Neural cell (in vitro differentiated cells): Measurements from ENCODE around the gene RPL27.

ENCODE experiments used
- TAF1 ChIP-seq: IDR thresholded peaks from 2 replicates; pipeline ENCODE4 v1.6.1; 2012; ENCODE audit warnings: low read depth
- TF ChIP-seq, protein P1 (sequence below): fragments of 450-650 bp; IDR thresholded peaks from 2 replicates; pipeline ENCODE4 v1.5.1; 2014; ENCODE audit warnings: antibody characterized with exemption, mild to moderate bottlenecking, moderate library complexity; ENCODE audit not compliant: poor library complexity, severe bottlenecking
- TF ChIP-seq, protein P2 (sequence below): IDR thresholded peaks from 2 replicates; pipeline ENCODE4 v1.6.1; 2012; ENCODE audit warnings: borderline replicate concordance

DNA sequence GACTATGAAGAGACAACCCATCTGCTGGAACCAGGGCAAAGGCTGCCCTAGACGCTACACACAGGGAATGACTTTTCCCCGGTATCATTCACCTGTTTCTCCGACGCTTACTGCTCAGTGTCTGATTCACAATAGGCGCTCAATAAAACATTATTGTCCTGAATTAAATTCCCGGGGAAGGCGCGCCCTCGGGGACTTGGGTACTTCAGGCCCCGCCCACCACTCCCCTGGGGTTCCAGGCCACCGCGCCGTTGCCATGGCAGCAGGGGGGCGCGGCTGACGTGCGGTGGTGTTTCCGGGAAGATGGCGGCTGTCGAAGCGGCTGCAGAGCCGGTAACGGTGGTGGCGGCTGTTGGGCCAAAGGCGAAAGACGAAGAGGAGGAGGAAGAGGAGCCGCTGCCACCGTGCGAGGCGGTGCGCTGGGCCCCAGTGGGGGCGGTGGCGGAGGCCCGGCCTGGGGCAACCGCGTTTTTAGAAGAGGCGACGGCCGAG is 17.9 kb upstream of the RPL27 start, which contains the start of gene RUNDC1:
- TF ChIP-seq, protein P1, sequence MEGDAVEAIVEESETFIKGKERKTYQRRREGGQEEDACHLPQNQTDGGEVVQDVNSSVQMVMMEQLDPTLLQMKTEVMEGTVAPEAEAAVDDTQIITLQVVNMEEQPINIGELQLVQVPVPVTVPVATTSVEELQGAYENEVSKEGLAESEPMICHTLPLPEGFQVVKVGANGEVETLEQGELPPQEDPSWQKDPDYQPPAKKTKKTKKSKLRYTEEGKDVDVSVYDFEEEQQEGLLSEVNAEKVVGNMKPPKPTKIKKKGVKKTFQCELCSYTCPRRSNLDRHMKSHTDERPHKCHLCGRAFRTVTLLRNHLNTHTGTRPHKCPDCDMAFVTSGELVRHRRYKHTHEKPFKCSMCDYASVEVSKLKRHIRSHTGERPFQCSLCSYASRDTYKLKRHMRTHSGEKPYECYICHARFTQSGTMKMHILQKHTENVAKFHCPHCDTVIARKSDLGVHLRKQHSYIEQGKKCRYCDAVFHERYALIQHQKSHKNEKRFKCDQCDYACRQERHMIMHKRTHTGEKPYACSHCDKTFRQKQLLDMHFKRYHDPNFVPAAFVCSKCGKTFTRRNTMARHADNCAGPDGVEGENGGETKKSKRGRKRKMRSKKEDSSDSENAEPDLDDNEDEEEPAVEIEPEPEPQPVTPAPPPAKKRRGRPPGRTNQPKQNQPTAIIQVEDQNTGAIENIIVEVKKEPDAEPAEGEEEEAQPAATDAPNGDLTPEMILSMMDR: no peak
- TF ChIP-seq, protein P2, sequence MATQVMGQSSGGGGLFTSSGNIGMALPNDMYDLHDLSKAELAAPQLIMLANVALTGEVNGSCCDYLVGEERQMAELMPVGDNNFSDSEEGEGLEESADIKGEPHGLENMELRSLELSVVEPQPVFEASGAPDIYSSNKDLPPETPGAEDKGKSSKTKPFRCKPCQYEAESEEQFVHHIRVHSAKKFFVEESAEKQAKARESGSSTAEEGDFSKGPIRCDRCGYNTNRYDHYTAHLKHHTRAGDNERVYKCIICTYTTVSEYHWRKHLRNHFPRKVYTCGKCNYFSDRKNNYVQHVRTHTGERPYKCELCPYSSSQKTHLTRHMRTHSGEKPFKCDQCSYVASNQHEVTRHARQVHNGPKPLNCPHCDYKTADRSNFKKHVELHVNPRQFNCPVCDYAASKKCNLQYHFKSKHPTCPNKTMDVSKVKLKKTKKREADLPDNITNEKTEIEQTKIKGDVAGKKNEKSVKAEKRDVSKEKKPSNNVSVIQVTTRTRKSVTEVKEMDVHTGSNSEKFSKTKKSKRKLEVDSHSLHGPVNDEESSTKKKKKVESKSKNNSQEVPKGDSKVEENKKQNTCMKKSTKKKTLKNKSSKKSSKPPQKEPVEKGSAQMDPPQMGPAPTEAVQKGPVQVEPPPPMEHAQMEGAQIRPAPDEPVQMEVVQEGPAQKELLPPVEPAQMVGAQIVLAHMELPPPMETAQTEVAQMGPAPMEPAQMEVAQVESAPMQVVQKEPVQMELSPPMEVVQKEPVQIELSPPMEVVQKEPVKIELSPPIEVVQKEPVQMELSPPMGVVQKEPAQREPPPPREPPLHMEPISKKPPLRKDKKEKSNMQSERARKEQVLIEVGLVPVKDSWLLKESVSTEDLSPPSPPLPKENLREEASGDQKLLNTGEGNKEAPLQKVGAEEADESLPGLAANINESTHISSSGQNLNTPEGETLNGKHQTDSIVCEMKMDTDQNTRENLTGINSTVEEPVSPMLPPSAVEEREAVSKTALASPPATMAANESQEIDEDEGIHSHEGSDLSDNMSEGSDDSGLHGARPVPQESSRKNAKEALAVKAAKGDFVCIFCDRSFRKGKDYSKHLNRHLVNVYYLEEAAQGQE: peak; percentile 53
- peak; percentile 83 for TF ChIP-seq TAF1
